Smooth muscle cell (in vitro differentiated cells): Measurements from ENCODE around the gene FADS1. TPM values are rescaled to one million over a fixed set of nuclear protein-coding genes. Genes with fewer than 3 reads are reported as not detected.

Source experiments
- DNase-seq: peaks from one replicate; lab custom pipeline; 2025; ENCODE audit not compliant: unreplicated experiment; lab: John Stamatoyannopoulos, UW
- H2AFZ ChIP-seq: fragments of 200-600 bp; sonication (generic); 2 replicates; pipeline ENCODE4 v1.6.0; 2016; ENCODE audit warnings: antibody characterized with exemption, low read depth, mild to moderate bottlenecking
- H3F3A ChIP-seq: fragments of 200-600 bp; sonication (generic); 2 replicates; pipeline ENCODE4 v1.6.0; 2017; ENCODE audit warnings: antibody characterized with exemption, low read depth
- H3K27ac ChIP-seq: fragments of 200-600 bp; sonication (generic); 2 replicates; pipeline ENCODE4 v1.5.1; 2016; ENCODE audit warnings: low read depth, mild to moderate bottlenecking
- H3K27me3 ChIP-seq: fragments of 200-600 bp; sonication (generic); 2 replicates; pipeline ENCODE4 v1.6.1; 2016; ENCODE audit warnings: low read depth, mild to moderate bottlenecking
- H3K36me3 ChIP-seq: fragments of 200-600 bp; sonication (generic); 2 replicates; pipeline ENCODE4 v1.5.1; 2016; ENCODE audit warnings: low read depth
- H3K4me1 ChIP-seq: fragments of 200-600 bp; sonication (generic); 2 replicates; pipeline ENCODE4 v1.5.1; 2016; ENCODE audit warnings: low read depth
- H3K4me2 ChIP-seq: fragments of 200-600 bp; sonication (generic); 2 replicates; pipeline ENCODE4 v1.6.0; 2016; ENCODE audit warnings: mild to moderate bottlenecking
- H3K4me3 ChIP-seq: fragments of 200-600 bp; sonication (generic); 2 replicates; pipeline ENCODE4 v1.5.1; 2016; ENCODE audit warnings: mild to moderate bottlenecking
- H3K79me2 ChIP-seq: fragments of 200-600 bp; sonication (generic); 2 replicates; pipeline ENCODE4 v1.6.0; 2016; ENCODE audit warnings: low read depth, mild to moderate bottlenecking
- H3K9ac ChIP-seq: fragments of 200-600 bp; sonication (generic); 2 replicates; pipeline ENCODE4 v1.6.0; 2016; ENCODE audit warnings: low read depth
- H3K9me3 ChIP-seq: fragments of 200-600 bp; sonication (generic); replicated peaks from 2 replicates; pipeline ENCODE4 v1.5.1; 2016; ENCODE audit warnings: low read depth
- H4K20me1 ChIP-seq: fragments of 200-600 bp; sonication (generic); 2 replicates; pipeline ENCODE4 v1.6.0; 2016; ENCODE audit warnings: low read depth
- CTCF ChIP-seq: fragments of 200-600 bp; sonication (generic); IDR thresholded peaks from 2 replicates; pipeline ENCODE4 v1.5.1; 2017; ENCODE audit warnings: borderline replicate concordance, mild to moderate bottlenecking, antibody characterized with exemption; ENCODE audit not compliant: insufficient read depth, poor library complexity, severe bottlenecking
- WGBS: methylation state at CpG from one replicate; pipeline ENCODE4 v1.1.7; 2016; ENCODE audit warnings: low lambda C conversion rate; 5-methylcytosine and 5-hydroxymethylcytosine counted together
- polyA plus RNA-seq: library from polyadenylated mRNA; unstranded; fragments of >200 nt; fragmentation: Nextera tagmentation; extraction: Ambion mirVana; gene quantifications from 2 replicates; pipeline ENCODE4 v1.2.1, GENCODE V29; 2016
- total RNA-seq: library from RNA; depleted of rRNA; stranded (reverse); fragments of >200 nt; gene quantifications from 2 replicates; pipeline ENCODE4 v1.2.3, GENCODE V29; 2014

Gene FADS1
- total and polyA plus RNA-seq, 2 experiments from 2014 or later: 122 to 266 TPM

GRCh38 chr11:61863548-61864081, 46.8 kb upstream of the FADS1 start:
- Histone ChIP-seq H3K27ac (no peak overlapping the region), H3K4me3 (no peak overlapping the region), H3K9me3 (no peaks in the 10 kb centered on the region), H3K9ac (no peak overlapping the region), H3K4me1 (no peaks in the 10 kb centered on the region), H2AFZ (no peak overlapping the region), H3K27me3 (no peaks in the 10 kb centered on the region), H3K4me2 (no peak overlapping the region), H3K36me3 (peaks cover 9% of the 10 kb centered on the region), H3F3A (peaks cover 12% of the 10 kb centered on the region), H4K20me1 (peaks cover 16% of the 10 kb centered on the region), H3K79me2 (no peaks in the 10 kb centered on the region)
- WGBS: 97% methylated on average over 13 of the region's 13 CpGs
- no peak for TF ChIP-seq CTCF
- DNase-seq: no peak

GRCh38 chr11:61862714-61863547, 46.1 kb upstream of the FADS1 start:
- Histone ChIP-seq H3K27ac (no peak overlapping the region), H3K9ac (no peak overlapping the region), H4K20me1 (peaks cover 17% of the 10 kb centered on the region), H3K79me2 (no peaks in the 10 kb centered on the region), H3K36me3 (peaks cover 9% of the 10 kb centered on the region), H3K9me3 (no peaks in the 10 kb centered on the region), H3K4me3 (no peak overlapping the region), H3K4me2 (no peak overlapping the region), H3F3A (peaks cover 12% of the 10 kb centered on the region), H3K27me3 (no peaks in the 10 kb centered on the region), H3K4me1 (no peaks in the 10 kb centered on the region), H2AFZ (no peak overlapping the region)
- no peak for TF ChIP-seq CTCF
- DNase-seq: no peak
- 94% methylated on average over 18 of the region's 18 CpGs for WGBS

GRCh38 chr11:61861634-61862033, 44.8 kb upstream of the FADS1 start:
- TF ChIP-seq CTCF: no peak
- peaks cover 12% of the 10 kb centered on the region for H3F3A ChIP-seq
- no peak overlapping the region for H3K9ac ChIP-seq
- no peak overlapping the region for H3K4me3 ChIP-seq
- no peak overlapping the region for H3K27ac ChIP-seq
- no peaks in the 10 kb centered on the region for H3K79me2 ChIP-seq
- H3K36me3 ChIP-seq: peaks cover 9% of the 10 kb centered on the region
- no peaks in the 10 kb centered on the region for H3K4me1 ChIP-seq
- H3K9me3 ChIP-seq: no peaks in the 10 kb centered on the region
- H2AFZ ChIP-seq: no peak overlapping the region
- peaks cover 30% of the 10 kb centered on the region for H4K20me1 ChIP-seq
- DNase-seq: no peak
- no peaks in the 10 kb centered on the region for H3K27me3 ChIP-seq
- 65% methylated on average over 9 of the region's 9 CpGs for WGBS
- H3K4me2 ChIP-seq: no peak overlapping the region
